Neural cell (in vitro differentiated cells): ENCODE measurements around the gene RBM20.

Experiments used
- EP300 ChIP-seq: fragments of 450-650 bp; conservative IDR thresholded peaks from 2 replicates; pipeline ENCODE4 v1.6.1; 2014; ENCODE audit warnings: antibody characterized with exemption, mild to moderate bottlenecking, moderate library complexity; ENCODE audit not compliant: poor library complexity, severe bottlenecking
- EZH2 ChIP-seq: fragments of 200-600, 300-800 bp; shearing (Covaris generic), sonication (generic); IDR thresholded peaks from 2 replicates; pipeline ENCODE4 v1.6.1; 2014; ENCODE audit warnings: antibody characterized with exemption, low read length, borderline replicate concordance, mild to moderate bottlenecking; ENCODE audit not compliant: insufficient read depth, poor library complexity, severe bottlenecking
- POLR2AphosphoS5 ChIP-seq: IDR thresholded peaks from 2 replicates; pipeline ENCODE4 v1.6.1; 2012
- TF ChIP-seq, protein P1 (sequence below): fragments of 450-650 bp; IDR thresholded peaks from 2 replicates; pipeline ENCODE4 v1.5.1; 2014; ENCODE audit warnings: antibody characterized with exemption, mild to moderate bottlenecking, moderate library complexity; ENCODE audit not compliant: poor library complexity, severe bottlenecking
- TF ChIP-seq, protein P2 (sequence below): IDR thresholded peaks from 2 replicates; pipeline ENCODE4 v1.6.1; 2012; ENCODE audit warnings: borderline replicate concordance

DNA sequence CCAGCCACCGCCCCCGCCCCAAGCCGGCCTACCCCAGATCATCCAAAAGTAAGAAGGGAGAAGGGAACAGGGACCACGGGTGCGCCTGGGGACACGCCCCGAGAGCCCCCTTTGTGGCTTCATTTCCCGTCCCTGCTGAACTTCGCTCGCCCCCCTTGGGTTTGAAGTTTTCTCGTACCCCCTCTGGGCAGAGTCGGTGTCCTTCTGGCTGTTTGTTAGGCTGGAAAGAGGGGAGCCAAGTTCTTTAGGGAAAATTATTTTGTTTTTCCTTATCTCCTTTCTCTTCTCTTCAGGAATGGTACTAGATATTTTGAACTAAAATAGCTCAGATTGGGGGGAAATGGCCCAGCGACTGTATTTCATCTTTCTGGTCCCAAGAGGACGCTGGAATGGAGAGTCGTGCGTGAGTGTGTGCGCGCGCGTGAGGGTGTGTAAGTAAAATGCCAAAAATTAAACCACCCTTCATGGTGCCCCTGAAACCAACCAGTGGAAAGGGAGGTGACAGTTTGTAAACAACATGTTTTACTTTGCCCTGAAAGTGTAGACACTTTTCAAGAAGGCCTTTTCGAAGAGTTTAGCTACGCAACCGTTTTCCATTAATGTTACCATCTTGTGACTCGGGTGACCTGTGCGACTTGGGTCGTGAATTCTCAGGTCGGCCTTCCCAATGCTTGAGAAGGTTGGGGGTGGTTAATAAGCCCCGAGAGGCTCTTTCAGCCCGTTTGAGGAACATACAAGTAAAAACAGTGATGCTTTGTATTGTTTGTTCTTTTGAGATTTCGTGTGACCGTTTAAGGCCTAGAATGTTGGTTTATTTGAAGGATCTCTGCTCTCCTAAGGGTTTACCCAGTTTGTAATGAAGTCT, 694 bp downstream of the RBM20 start:
- TF ChIP-seq, protein P1, sequence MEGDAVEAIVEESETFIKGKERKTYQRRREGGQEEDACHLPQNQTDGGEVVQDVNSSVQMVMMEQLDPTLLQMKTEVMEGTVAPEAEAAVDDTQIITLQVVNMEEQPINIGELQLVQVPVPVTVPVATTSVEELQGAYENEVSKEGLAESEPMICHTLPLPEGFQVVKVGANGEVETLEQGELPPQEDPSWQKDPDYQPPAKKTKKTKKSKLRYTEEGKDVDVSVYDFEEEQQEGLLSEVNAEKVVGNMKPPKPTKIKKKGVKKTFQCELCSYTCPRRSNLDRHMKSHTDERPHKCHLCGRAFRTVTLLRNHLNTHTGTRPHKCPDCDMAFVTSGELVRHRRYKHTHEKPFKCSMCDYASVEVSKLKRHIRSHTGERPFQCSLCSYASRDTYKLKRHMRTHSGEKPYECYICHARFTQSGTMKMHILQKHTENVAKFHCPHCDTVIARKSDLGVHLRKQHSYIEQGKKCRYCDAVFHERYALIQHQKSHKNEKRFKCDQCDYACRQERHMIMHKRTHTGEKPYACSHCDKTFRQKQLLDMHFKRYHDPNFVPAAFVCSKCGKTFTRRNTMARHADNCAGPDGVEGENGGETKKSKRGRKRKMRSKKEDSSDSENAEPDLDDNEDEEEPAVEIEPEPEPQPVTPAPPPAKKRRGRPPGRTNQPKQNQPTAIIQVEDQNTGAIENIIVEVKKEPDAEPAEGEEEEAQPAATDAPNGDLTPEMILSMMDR = no peak
- TF ChIP-seq POLR2AphosphoS5 = no peak
- no peak for TF ChIP-seq EP300
- no peak for TF ChIP-seq EZH2
- TF ChIP-seq, protein P2, sequence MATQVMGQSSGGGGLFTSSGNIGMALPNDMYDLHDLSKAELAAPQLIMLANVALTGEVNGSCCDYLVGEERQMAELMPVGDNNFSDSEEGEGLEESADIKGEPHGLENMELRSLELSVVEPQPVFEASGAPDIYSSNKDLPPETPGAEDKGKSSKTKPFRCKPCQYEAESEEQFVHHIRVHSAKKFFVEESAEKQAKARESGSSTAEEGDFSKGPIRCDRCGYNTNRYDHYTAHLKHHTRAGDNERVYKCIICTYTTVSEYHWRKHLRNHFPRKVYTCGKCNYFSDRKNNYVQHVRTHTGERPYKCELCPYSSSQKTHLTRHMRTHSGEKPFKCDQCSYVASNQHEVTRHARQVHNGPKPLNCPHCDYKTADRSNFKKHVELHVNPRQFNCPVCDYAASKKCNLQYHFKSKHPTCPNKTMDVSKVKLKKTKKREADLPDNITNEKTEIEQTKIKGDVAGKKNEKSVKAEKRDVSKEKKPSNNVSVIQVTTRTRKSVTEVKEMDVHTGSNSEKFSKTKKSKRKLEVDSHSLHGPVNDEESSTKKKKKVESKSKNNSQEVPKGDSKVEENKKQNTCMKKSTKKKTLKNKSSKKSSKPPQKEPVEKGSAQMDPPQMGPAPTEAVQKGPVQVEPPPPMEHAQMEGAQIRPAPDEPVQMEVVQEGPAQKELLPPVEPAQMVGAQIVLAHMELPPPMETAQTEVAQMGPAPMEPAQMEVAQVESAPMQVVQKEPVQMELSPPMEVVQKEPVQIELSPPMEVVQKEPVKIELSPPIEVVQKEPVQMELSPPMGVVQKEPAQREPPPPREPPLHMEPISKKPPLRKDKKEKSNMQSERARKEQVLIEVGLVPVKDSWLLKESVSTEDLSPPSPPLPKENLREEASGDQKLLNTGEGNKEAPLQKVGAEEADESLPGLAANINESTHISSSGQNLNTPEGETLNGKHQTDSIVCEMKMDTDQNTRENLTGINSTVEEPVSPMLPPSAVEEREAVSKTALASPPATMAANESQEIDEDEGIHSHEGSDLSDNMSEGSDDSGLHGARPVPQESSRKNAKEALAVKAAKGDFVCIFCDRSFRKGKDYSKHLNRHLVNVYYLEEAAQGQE = no peak
